GM18868 (cell line): ENCODE data around the gene TANGO2.

Experiments
- ATAC-seq: cut with Tn5 transposase; IDR thresholded peaks from one replicate; pipeline ENCODE4 v1.9.1; 2021; ENCODE audit warnings: mild to moderate bottlenecking, moderate library complexity; ENCODE audit not compliant: unreplicated experiment

Gene TANGO2

DNA sequence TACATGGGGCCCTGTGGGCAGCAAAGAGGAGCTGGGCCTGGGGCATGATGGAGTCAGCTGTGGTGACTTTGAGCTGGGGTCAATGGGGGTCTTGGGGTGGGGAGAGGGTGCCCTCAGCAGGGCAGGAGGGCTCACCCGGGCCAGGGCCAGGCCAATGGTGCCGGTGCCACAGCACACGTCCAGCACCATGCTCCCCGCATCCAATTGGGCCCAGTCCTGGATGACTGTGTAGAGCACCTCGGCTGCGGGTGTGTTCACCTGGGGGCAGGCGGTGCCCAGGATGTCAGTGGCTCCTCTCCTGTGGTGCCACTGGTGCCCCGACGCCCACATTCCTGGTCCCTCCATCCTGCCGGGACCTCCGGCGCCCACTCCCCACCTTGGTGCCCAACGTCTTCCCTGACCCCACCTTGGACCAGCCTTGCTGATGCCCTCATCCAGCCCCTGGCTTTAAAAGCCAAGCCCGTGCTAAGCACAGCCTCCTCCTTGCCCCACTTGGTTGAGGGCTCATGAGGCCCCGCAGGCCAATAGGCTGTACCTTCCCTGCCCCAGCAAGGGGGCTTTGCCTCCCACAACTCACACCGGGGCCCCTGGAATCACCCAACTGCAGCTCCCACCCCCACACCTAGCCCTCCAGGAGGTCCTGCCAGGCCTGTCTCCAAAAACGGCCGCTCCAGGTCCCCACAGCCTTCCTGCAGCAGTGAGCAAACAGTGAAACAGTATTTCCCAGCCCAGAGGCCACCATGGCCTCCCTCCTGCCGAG lies 92.8 kb downstream of the TANGO2 start:
- no peak for ATAC-seq

GRCh38 chr22:20114506-20115475 lies 93.9 kb downstream of the TANGO2 start:
- no peak for ATAC-seq

DNA sequence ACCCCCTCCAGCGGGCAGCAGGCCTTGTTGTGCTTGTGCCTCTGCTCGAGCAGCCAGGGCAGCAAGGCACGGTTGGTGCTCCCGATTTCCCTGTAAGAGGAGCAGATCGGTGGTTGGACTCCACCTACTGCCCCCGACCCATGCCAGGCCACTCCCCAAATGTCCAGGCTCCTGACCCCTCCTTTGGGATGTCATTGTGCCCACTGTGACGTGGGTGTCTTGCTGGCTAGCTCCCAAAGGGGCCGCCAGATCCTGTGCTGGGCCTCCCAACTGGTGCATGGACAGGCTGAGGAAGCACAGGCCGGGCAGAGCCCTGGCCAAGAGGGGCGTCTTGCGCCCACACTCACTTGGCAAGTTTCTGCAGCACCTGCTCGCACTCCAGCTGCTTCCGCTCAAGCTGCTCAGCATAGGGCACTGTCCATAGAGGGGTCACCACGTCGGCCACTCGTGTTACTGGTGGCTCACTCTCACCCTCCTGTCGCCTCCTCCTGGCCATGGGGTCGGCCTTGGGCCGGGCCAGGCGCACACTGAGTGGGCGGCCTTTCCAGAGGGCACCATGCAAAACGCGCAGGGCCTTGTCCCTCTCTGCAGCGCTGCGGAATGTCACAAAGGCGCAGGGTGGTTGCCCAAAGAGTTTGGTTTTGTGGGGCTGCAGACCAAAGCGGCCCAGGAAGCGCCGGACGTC lies 94.9 kb downstream of the TANGO2 start, which contains the start of gene RANBP1:
Gene RANBP1 (plus strand): TSS at position 414 of the 685 bp plus-strand sequence. CDS start 81 bp downstream, at position 495.
- no peak for ATAC-seq

GRCh38 chr22:20116376-20116950 lies 95.6 kb downstream of the TANGO2 start:
- ATAC-seq = no peak
